Stimulated activated CD4-positive, alpha-beta T cell treated with anti-CD3 and anti-CD28 coated beads, Interleukin-15, amount 100 ng/mL, for 24 hours (primary cell): ENCODE data around the gene GJB3.

Experiments used
- DNase-seq: peaks from one replicate; pipeline ENCODE4 v3.0.0-alpha.2; 2020

GJB3 gene

DNA sequence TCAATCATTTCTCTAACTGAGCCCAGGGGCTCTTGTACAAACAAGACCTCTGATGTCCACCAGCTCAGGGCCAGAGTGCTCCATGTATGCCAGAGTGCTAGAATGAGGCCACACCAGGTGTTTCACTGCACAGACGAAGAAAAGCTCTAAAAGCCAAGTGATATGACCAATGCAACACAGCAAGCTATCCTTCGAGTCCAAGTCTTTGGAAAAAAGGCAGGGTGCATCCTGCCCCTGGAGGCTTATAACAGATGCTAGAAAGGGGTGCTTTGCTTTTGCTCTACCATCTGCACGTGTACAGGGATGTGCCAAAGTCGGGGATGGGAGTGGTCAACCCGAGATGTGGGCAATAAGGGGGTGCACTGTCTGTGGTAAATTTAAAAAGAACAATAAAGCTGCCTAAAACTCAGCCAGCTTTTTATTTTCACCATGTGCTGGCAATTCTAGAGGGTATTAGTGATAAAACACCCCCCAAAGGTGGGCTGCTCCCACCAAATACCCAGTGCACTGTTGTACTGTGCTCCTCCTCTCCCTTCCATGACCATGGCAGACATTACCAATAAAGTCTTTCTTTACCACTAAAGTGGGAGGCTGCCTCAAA lies 46.4 kb downstream of the GJB3 start:
- no peak for DNase-seq

DNA sequence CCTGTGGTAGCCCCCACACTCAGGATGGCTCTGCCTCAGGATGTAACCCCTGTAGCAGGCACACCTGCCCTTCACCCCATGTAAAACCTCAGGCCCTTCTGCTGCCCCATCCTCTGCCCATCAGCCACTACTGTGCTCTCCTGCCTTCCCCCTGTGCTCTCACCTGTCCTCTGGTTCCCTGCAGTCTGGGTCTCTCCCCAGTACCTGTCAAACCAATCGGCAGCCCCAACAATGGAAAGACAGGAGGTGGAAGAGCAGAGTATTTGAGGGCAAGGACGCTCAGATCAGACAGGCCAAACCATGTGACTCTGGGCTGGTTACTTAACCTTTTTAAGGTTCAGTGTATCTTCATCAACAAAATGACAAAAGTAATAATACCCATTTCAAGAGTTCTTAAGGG lies 47.6 kb downstream of the GJB3 start:
- no peak for DNase-seq

DNA sequence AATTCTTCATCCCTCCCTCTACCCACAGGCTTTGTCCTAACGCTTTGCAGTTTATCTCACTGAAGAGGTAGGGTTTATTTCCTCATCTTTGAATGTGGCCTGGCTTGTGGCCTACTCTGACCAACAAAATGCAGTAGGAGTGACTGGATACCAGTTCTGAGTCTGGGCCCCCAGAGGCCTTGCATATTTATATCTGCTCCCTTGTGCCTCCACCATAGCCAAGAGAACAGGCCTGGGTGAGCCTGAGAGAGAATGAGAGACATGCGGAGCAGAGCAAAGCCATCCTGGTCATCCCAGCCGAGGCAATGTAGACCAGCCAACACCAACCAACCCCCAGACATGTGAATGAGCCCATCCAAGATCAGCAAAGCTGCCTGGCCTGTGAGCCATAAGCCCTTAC lies 48.2 kb downstream of the GJB3 start:
- no peak for DNase-seq

DNA sequence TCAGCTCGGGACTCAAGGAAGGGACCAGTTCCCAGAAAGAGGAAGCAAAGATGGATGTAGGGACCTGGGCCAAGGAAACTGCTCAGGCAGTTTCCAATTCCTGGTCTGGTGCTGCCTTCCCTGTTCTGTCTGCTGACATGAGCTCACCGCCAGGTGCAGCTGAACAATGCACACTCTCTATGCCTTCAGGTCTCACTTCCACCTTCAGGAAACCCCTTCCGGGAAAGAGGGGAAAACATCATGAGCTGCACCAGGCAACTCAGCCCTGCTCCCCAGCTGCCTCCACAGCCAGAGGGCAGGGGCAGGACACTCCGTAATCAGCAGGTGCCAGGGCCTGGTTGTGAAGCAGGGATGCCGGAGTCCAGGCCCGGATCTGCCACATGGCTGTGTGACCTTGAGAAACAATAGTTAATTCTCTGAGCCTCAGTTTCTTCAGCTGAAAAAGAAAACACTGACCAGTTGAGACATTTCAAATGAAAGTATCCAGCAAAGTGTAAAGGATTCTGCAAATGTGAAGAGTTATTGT lies 50.8 kb downstream of the GJB3 start:
- no peak for DNase-seq

DNA sequence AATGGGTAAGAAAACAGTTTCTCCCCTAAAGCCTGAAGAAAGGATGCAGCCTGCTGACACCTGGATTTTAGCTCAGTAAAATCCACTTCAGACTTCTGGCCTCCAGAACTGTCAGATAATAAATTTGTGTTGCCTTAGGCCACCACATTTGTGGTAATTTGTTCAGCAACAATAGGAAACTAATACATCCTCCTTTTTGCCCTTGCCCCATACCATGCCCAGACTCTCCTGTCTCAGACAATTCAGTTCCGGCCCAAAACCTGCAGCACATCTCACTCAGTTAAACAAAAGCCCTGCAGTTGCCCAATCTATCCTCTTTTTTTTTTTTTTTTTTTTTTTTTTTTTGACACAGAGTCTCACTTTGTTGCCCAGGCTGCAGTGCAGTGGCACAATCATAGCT lies 52.7 kb downstream of the GJB3 start:
- no peak for DNase-seq
